ENCODE results near the gene KLK7.

DNA sequence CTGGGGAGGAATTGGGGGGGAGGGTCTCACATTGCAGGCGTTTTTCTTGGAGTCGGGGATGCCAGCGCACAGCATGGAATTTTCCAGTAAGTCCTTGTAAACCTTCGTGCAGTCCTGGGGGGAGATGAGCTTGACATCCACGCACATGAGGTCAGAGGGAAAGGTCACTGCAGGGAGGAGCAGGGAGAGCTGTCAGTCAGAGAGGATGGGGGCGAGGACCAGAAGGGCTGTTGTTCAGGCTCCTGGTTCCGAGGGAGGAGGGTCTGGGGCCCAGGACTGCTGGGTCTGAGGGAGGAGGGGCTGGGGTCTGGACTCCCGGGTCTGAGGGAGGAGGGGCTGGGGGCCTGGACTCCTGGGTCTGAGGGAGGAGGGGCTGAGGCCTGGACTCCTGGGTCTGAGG lies 4.0 kb downstream of the KLK7 start:
- no peak for TF ChIP-seq SUZ12 (IDR thresholded peaks at IDR 0.05; ENCODE audit: extremely low read depth, insufficient read depth, insufficient read length)
- no peak for TF ChIP-seq YY1 (IDR thresholded peaks at IDR 0.05; ENCODE audit: insufficient read depth, insufficient read length)
